Thyroid gland (tissue), 4 donors: ENCODE results near the gene OR1J4. TPM values are rescaled to one million over a fixed set of nuclear protein-coding genes. Genes with fewer than 3 reads are reported as not detected.

Experiments used
- DNase-seq, 2 donors: peaks; one replicate each; pipeline ENCODE4 v3.0.0-alpha.2; 2019
- H3K27ac ChIP-seq, 3 donors: fragments of 200-600 bp; sonication (generic); 1 replicate in 2 of 3; 2 replicates in 1 of 3; pipeline ENCODE4 v1.5.1; 2016 to 2019; ENCODE audit warnings: mild to moderate bottlenecking in 1 of 3, moderate library complexity in 1 of 3
- H3K27me3 ChIP-seq: fragments of 200-600 bp; sonication (generic); one replicate; pipeline ENCODE4 v1.5.1; 2019
- H3K36me3 ChIP-seq, 2 donors: fragments of 200-600 bp; sonication (generic); one replicate each; pipeline ENCODE4 v1.5.1; 2016 to 2019
- H3K4me1 ChIP-seq, 2 donors: fragments of 200-600 bp; sonication (generic); one replicate each; pipeline ENCODE4 v1.5.1; 2017 to 2019
- H3K4me3 ChIP-seq, 3 donors: fragments of 200-600 bp; sonication (generic); replicated peaks in 1 of 3; 1 replicate in 2 of 3; 2 replicates in 1 of 3; pipeline ENCODE4 v1.5.1; 2016; ENCODE audit warnings: mild to moderate bottlenecking in 1 of 3
- H3K9me3 ChIP-seq: fragments of 200-600 bp; sonication (generic); one replicate; pipeline ENCODE4 v1.5.1; 2017
- CTCF ChIP-seq, 6 experiments: fragments of 200-600 bp in 3 of 6; fragments of 450-650 bp in 3 of 6; sonication (generic) in 3 of 6; IDR thresholded peaks; one replicate each; pipeline ENCODE4 v1.5.1; 2016 to 2019; ENCODE audit warnings: antibody characterized with exemption in 6 of 6, mild to moderate bottlenecking in 2 of 6, inconsistent platforms in 1 of 6, moderate library complexity in 1 of 6
- POLR2A ChIP-seq, 2 donors: fragments of 450-650 bp; IDR thresholded peaks; one replicate each; pipeline ENCODE4 v1.6.1; 2017; ENCODE audit warnings: antibody characterized with exemption in 2 of 2, mild to moderate bottlenecking in 2 of 2, moderate library complexity in 1 of 2
- WGBS, 2 donors: methylation state at CpG; one replicate each; pipeline ENCODE4 v1.1.5; 2017; 5-methylcytosine and 5-hydroxymethylcytosine counted together
- intact Hi-C: fragments of 100-400 bp; cut with DNase I; formaldehyde crosslinking; loops from one replicate; pipeline ENCODE4 v1.15.1; 2023
- total RNA-seq, 4 donors: library from RNA; depleted of rRNA; stranded (reverse); fragments of >200 nt; gene quantifications; one replicate each; pipeline ENCODE4 v1.2.3, GENCODE V29; 2016

The OR1J4 gene
- total RNA-seq, 4 donors from 2014 or later = not detected

DNA sequence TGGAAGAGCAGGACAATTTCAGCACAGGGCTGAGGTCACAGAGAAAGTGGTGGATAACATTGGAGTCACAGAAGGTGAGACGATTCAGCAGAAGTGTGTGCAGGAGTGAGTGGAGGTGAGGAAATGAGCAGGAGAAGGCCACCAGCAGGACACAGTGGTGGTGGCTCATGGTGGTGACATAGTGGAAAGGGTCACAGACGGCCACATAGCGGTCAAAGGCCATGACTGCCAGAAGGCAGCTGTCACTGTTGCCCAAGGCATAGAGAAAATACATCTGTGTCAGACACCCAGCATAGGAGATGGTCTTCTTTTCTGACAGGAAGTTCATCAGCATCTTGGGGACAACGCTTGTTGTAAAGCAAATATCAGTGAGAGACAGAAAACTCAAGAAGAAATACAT is 49.0 kb downstream of the OR1J4 start:
- TF ChIP-seq CTCF (IDR thresholded peaks at IDR 0.05) (no peak), POLR2A (IDR thresholded peaks at IDR 0.05) (no peak)
- no peak overlapping the region for H3K4me3 ChIP-seq
- no peak overlapping the region for H3K27ac ChIP-seq
- no peaks in the 10 kb centered on the region for H3K9me3 ChIP-seq
- H3K4me1 ChIP-seq = no peaks in the 10 kb centered on the region
- H3K27me3 ChIP-seq = no peaks in the 10 kb centered on the region
- no peak for DNase-seq
- intact Hi-C loops = no loop called here
- no peaks in the 10 kb centered on the region for H3K36me3 ChIP-seq
- 90 to 97% methylated on average over 4 of the region's 4 CpGs for WGBS, 2 donors

Other genes starting within 250 kb of the OR1J4 start
- 1 to 10 TPM; 2.3 to 4.0 (median 3.5) TPM for gene PTGS1, start 148.1 kb upstream of the OR1J4 start, total RNA-seq
- not detected for gene OR1J1, start 41.2 kb upstream of the OR1J4 start, total RNA-seq
- gene OR1J2, start 8.3 kb upstream of the OR1J4 start, total RNA-seq = not detected
- not detected for gene OR1N1, start 8.2 kb downstream of the OR1J4 start, total RNA-seq
- gene OR1N2, start 34.0 kb downstream of the OR1J4 start, total RNA-seq = not detected
- 1 to 10 TPM in 1 of 4 donors, under 1 TPM in 2, not detected in 1; 0.45 to 1.0 (median 0.94) TPM for gene OR1L8, start 64.2 kb downstream of the OR1J4 start, total RNA-seq
- not detected for gene OR1Q1, start 95.6 kb downstream of the OR1J4 start, total RNA-seq
- 1 to 10 TPM in 2 of 4 donors, under 1 TPM in 1, not detected in 1; 0.67 to 2.0 (median 1.1) TPM for gene OR1B1, start 138.5 kb downstream of the OR1J4 start, total RNA-seq
- not detected for gene OR1L1, start 142.6 kb downstream of the OR1J4 start, total RNA-seq
- gene OR1L3, start 156.0 kb downstream of the OR1J4 start, total RNA-seq = not detected
- gene OR1L4, start 204.8 kb downstream of the OR1J4 start, total RNA-seq = not detected
- not detected for gene OR1L6, start 223.2 kb downstream of the OR1J4 start, total RNA-seq